ENCODE measurements around the gene STPG4.

- TF ChIP-seq ZNF169 (tag by site-specific recombination; IDR thresholded peaks at IDR 0.05) (no peak), ZNF211 (tag by site-specific recombination; IDR thresholded peaks at IDR 0.05; ENCODE audit: low read depth) (no peak), REST (tag by site-specific recombination; IDR thresholded peaks at IDR 0.05) (no peak), CTCF (tag by site-specific recombination; IDR thresholded peaks at IDR 0.05) (no peak), YY1 (tag by site-specific recombination; IDR thresholded peaks at IDR 0.05) (no peak), ZNF610 (tag by site-specific recombination; IDR thresholded peaks at IDR 0.05; ENCODE audit: borderline replicate concordance) (no peak), TCF7L2 (IDR thresholded peaks at IDR 0.05; ENCODE audit: borderline replicate concordance, low read depth, low read length) (no peak), ZNF768 (tag by site-specific recombination; IDR thresholded peaks at IDR 0.05) (no peak), ZNF311 (tag by site-specific recombination; IDR thresholded peaks at IDR 0.05; ENCODE audit: borderline replicate concordance) (no peak), KLF1 (tag by site-specific recombination; IDR thresholded peaks at IDR 0.05) (no peak)
Observed at GRCh38 chr2:47049502-47049901, 105.6 kb downstream of the STPG4 start.

Data from HEK293 (cell line).